Measurements from ENCODE around the gene SLC34A1.

Gene SLC34A1

GRCh38 chr5:177428574-177429217 is 44.5 kb downstream of the SLC34A1 start:
- no peak for DNase-seq
- TF ChIP-seq POLR2A (IDR thresholded peaks at IDR 0.05; ENCODE audit: low read length): no peak
- TF ChIP-seq GATA1 (IDR thresholded peaks at IDR 0.05; ENCODE audit: low read depth, low read length): no peak

GRCh38 chr5:177429248-177430040 is 45.2 kb downstream of the SLC34A1 start:
- DNase-seq: no peak

GRCh38 chr5:177430140-177430951 is 46.1 kb downstream of the SLC34A1 start:
- TF ChIP-seq GATA1 (IDR thresholded peaks at IDR 0.05; ENCODE audit: low read depth, low read length): no peak
- TF ChIP-seq POLR2A (IDR thresholded peaks at IDR 0.05; ENCODE audit: low read length): no peak
- DNase-seq: no peak

More at GRCh38 chr5:177429248-177430040, 45.2 kb downstream of the SLC34A1 start:
- TF ChIP-seq GATA1 (IDR thresholded peaks at IDR 0.05; ENCODE audit: low read depth, low read length) (no peak), POLR2A (IDR thresholded peaks at IDR 0.05; ENCODE audit: low read length) (no peak)

- no peak for DNase-seq
- TF ChIP-seq POLR2A (IDR thresholded peaks at IDR 0.05; ENCODE audit: low read length) (no peak), GATA1 (IDR thresholded peaks at IDR 0.05; ENCODE audit: low read depth, low read length) (no peak)
Observed at GRCh38 chr5:177430972-177431316, 46.7 kb downstream of the SLC34A1 start.

DNA sequence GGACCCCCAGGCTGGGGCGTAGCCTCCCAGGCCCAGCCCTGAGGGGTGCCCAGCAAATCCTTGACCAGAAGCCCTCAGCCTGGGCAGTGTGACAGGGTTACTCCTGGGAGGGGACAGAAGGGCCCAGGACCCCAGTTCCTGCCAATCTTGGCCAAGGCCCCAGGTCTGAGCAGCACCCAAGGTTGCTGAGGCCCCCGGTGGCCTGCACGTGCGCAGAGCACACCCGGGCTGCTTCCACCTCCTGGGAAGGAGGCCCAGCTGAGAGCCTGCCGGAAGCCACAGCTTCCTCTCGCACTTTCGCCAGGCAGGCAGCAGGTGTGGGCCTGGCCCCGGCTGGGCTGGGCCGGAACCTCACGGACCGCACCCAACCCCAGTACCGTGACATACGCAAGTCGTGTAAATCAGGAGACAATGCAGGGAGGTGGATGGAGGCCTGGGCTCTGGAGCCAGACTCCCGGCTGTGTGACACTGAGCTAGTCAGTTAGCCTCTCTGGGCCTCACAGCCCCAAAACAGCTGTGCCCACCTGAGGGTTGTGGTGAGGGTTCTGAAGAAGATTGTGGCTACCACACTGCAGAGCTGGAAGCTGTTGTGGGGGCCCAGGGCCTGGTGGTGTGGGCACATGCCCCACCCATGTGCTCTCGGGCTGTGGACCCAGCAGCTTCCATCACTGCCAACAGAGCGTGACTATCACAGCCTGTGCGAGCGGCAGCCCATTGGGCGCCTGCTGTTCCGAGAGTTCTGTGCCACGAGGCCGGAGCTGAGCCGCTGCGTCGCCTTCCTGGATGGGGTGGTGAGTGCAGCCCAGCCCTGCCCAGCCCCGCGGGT is 47.3 kb downstream of the SLC34A1 start:
- TF ChIP-seq POLR2A (IDR thresholded peaks at IDR 0.05; ENCODE audit: low read length) (no peak), GATA1 (IDR thresholded peaks at IDR 0.05; ENCODE audit: low read depth, low read length) (no peak)
- no peak for DNase-seq

DNA sequence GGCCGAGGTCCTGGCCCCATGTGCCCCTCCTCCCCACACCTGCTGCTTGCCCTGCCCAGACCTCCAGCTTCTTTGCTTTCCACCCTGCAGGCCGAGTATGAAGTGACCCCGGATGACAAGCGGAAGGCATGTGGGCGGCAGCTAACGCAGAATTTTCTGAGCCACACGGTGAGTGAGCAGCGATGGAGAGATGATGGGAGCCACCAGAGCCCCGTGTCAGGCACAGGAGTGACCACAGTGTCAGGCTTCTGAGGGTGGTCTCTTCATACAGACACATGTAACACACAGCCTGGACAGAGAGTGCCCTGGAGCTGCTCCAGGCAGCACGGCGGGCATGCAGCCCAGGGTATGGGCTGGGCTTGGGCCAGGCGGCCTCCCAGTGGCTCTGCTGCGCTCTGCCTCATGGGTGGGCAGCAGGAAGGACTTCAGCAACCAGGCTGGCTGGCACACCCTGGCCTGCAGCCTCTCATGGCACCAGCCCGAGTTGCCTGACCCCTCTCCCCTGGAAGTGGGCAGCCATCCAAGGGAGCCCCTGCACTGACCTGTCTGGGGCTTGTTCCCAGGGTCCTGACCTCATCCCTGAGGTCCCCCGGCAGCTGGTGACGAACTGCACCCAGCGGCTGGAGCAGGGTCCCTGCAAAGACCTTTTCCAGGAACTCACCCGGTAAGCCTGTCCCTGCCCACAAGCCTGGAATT is 48.1 kb downstream of the SLC34A1 start:
- TF ChIP-seq POLR2A (IDR thresholded peaks at IDR 0.05; ENCODE audit: low read length) (no peak), GATA1 (IDR thresholded peaks at IDR 0.05; ENCODE audit: low read depth, low read length) (no peak)
- no peak for DNase-seq

DNA sequence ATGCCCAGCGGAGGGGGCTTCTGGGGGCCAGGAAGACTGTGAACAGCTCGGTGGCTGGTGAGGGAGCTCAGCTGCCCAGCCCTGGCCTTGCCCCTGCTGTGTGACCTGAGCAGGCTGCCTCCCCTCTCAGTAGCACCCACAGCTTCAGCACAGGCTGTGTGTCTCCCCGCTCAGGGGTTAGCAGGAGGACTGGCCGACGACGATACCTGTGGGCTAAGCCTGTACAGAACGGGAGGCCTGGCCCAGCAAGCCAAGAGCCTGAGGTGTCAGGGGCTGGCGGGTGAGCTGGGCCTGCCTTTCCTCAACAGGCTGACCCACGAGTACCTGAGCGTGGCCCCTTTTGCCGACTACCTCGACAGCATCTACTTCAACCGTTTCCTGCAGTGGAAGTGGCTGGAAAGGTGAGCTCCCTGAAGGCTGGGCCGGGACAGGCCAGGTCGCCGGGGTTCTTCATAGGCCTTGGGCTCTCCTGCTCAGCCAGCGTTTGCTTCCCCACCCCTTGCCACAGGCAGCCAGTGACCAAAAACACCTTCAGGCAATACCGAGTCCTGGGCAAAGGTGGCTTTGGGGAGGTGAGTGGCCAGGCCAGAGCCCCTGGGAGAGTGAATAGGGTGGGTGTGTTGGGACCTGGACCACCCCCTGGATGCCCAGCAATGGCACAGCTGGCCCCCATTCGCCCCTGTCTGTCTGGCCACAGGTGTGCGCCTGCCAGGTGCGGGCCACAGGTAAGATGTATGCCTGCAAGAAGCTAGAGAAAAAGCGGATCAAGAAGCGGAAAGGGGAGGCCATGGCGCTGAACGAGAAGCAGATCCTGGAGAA is 48.8 kb downstream of the SLC34A1 start:
- DNase-seq: no peak
- TF ChIP-seq GATA1 (IDR thresholded peaks at IDR 0.05; ENCODE audit: low read depth, low read length) (no peak), POLR2A (IDR thresholded peaks at IDR 0.05; ENCODE audit: low read length) (no peak)

DNA sequence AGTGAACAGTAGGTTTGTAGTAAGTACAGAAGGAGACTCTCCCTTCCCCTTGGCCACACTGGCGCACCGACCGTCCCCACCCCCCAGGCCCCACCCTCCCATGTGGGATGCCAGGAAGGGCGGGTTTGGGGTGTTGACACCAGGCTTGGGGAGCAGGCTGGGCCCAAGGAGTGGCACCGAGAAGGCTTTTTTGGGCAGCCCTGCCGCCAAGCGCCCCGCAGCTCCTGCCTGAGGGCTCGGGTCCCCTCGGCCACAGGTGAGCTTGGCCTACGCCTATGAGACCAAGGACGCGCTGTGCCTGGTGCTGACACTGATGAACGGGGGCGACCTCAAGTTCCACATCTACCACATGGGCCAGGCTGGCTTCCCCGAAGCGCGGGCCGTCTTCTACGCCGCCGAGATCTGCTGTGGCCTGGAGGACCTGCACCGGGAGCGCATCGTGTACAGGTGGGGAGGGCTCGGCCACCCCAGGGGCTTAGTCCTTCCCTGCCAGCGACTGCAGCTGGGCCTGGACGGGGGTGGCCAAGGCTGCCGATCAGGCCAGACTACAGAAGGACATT is 49.5 kb downstream of the SLC34A1 start:
- DNase-seq: no peak
- TF ChIP-seq POLR2A (IDR thresholded peaks at IDR 0.05; ENCODE audit: low read length) (no peak), GATA1 (IDR thresholded peaks at IDR 0.05; ENCODE audit: low read depth, low read length) (no peak)

DNA sequence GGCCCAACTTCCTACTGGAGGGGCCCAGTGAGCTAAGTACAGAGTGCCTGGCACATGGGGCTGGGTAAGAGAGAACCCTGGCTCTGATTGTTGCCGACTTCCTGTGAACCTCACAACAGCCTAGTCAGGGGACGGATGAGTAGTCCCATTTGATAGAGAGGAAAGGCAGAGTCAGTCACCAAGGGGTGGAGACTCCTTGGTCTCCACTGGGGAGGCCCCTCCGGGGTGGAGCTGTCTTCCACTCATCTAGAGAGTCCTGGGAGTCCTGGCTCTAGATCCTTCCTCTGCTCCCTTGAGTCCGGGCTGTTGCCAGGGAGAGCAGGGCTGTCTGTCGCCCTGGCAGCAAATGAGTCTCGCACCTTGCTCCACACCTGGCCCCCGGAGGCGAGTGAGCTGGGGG is 50.2 kb downstream of the SLC34A1 start:
- no peak for DNase-seq
- TF ChIP-seq GATA1 (IDR thresholded peaks at IDR 0.05; ENCODE audit: low read depth, low read length) (no peak), POLR2A (IDR thresholded peaks at IDR 0.05; ENCODE audit: low read length) (no peak)

GRCh38 chr5:177434942-177435738 is 50.9 kb downstream of the SLC34A1 start:
- no peak for TF ChIP-seq POLR2A (IDR thresholded peaks at IDR 0.05; ENCODE audit: low read length)
- TF ChIP-seq GATA1 (IDR thresholded peaks at IDR 0.05; ENCODE audit: low read depth, low read length): no peak
- no peak for DNase-seq

GRCh38 chr5:177435847-177436536 is 51.8 kb downstream of the SLC34A1 start:
- DNase-seq: no peak
- TF ChIP-seq POLR2A (IDR thresholded peaks at IDR 0.05; ENCODE audit: low read length): no peak
- no peak for TF ChIP-seq GATA1 (IDR thresholded peaks at IDR 0.05; ENCODE audit: low read depth, low read length)
